ENCODE results near the gene ANO6.

DNA sequence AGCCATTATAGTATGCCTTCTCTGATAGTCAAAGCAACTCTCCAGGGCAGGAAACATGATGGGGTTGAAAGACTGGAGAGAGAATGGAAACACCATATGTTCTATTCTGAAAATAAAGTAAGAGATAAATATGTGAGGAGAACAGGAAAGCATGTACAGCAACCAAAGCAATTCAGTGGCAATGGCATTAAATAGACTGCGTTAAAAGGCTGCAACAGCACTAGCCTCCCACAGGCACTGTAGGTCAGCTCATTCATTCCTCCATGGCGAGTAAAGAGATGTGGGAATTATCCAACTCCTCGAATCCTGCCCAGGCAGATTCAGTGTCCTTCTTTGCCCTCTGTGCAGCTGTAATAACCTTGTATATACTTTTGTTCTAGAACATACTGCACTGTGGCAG is 43.8 kb downstream of the ANO6 start:
- TF ChIP-seq, protein P1, sequence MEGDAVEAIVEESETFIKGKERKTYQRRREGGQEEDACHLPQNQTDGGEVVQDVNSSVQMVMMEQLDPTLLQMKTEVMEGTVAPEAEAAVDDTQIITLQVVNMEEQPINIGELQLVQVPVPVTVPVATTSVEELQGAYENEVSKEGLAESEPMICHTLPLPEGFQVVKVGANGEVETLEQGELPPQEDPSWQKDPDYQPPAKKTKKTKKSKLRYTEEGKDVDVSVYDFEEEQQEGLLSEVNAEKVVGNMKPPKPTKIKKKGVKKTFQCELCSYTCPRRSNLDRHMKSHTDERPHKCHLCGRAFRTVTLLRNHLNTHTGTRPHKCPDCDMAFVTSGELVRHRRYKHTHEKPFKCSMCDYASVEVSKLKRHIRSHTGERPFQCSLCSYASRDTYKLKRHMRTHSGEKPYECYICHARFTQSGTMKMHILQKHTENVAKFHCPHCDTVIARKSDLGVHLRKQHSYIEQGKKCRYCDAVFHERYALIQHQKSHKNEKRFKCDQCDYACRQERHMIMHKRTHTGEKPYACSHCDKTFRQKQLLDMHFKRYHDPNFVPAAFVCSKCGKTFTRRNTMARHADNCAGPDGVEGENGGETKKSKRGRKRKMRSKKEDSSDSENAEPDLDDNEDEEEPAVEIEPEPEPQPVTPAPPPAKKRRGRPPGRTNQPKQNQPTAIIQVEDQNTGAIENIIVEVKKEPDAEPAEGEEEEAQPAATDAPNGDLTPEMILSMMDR (IDR thresholded peaks at IDR 0.05): no peak
- TF ChIP-seq POLR2AphosphoS5 (IDR thresholded peaks at IDR 0.05) (no peak), POLR2A (IDR thresholded peaks at IDR 0.05) (no peak), EP300 (IDR thresholded peaks at IDR 0.05) (no peak)
